Calu3 (cell line): ENCODE data around the gene INHBE. TPM values are rescaled to one million over a fixed set of nuclear protein-coding genes. Genes with fewer than 3 reads are reported as not detected.

Experiments
- BruUV-seq: library from RNA; stranded (reverse); fragments of 400-500 nt; replicated peaks from 2 replicates; lab custom pipeline; 2021; lab: Mats Ljungman, UMichigan
- CTCF ChIA-PET: fragments of 300-600 bp; sonication (Branson Sonifier 250); formaldehyde crosslinking; loops from one replicate; lab custom pipeline; 2022; ENCODE audit warnings: antibody characterized with exemption; lab: Charles Lee
- DNase-seq: peaks from one replicate; pipeline ENCODE4 v3.0.0; 2022
- H3K27ac Mint-ChIP-seq: one replicate; pipeline ENCODE4 v1.8.0; 2022; ENCODE audit warnings: mixed read lengths; ENCODE audit not compliant: unreplicated experiment
- H3K27me3 Mint-ChIP-seq: one replicate; pipeline ENCODE4 v1.8.0; 2022; ENCODE audit warnings: mixed read lengths; ENCODE audit not compliant: unreplicated experiment
- H3K36me3 Mint-ChIP-seq: one replicate; pipeline ENCODE4 v1.8.0; 2022; ENCODE audit warnings: mild to moderate bottlenecking, moderate library complexity, mixed read lengths; ENCODE audit not compliant: insufficient read depth, unreplicated experiment
- H3K4me1 Mint-ChIP-seq: one replicate; pipeline ENCODE4 v1.8.0; 2022; ENCODE audit warnings: mild to moderate bottlenecking, low read depth, mixed read lengths; ENCODE audit not compliant: unreplicated experiment
- H3K4me3 Mint-ChIP-seq: one replicate; pipeline ENCODE4 v1.8.0; 2022; ENCODE audit warnings: mild to moderate bottlenecking, low read depth, moderate library complexity, mixed read lengths; ENCODE audit not compliant: unreplicated experiment
- H3K9me3 Mint-ChIP-seq: one replicate; pipeline ENCODE4 v1.8.0; 2022; ENCODE audit warnings: low read depth, mixed read lengths; ENCODE audit not compliant: unreplicated experiment
- intact Hi-C: fragments of 100-400 bp; cut with micrococcal nuclease; formaldehyde crosslinking; loops from one replicate; pipeline ENCODE4 v1.10.0; 2022; ENCODE audit not compliant: unreplicated experiment
- total RNA-seq: library from RNA; stranded (reverse); gene quantifications from 2 replicates; pipeline ENCODE4 v1.2.3, GENCODE V29; 2022
- TF ChIP-seq, protein P1 (sequence below): fragments of 200-600 bp; IDR thresholded peaks from one replicate; pipeline ENCODE4 v1.8.0; 2022; ENCODE audit warnings: antibody characterized with exemption; ENCODE audit not compliant: unreplicated experiment

INHBE gene
- total RNA-seq, 1 experiment from 2014 or later = 0.38 TPM

DNA sequence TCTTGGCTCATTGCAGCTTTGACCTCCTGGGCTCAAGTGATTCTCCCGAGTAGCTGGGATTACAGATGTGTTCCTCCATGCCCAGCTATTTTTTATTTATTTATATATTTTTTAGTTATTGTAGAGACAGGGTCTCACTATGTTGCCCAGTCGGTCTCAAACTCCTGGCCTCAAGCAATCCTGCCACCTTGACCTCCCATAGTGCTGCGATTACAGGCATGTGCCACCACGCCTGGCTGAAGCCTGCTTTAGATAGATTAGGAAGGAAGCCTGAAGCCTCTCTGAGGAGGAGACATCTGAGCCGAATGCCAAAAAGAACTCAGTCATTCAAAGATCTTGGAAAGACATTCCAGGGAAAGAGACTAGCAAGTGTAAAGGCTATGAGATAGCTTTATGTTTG is 10.4 kb upstream of the INHBE start:
- H3K27ac Mint-ChIP-seq = no peak overlapping the region
- H3K27me3 Mint-ChIP-seq = no peaks in the 10 kb centered on the region
- peaks cover 4% of the 10 kb centered on the region for H3K9me3 Mint-ChIP-seq
- BruUV-seq = no TSS peak
- TF ChIP-seq, protein P1, sequence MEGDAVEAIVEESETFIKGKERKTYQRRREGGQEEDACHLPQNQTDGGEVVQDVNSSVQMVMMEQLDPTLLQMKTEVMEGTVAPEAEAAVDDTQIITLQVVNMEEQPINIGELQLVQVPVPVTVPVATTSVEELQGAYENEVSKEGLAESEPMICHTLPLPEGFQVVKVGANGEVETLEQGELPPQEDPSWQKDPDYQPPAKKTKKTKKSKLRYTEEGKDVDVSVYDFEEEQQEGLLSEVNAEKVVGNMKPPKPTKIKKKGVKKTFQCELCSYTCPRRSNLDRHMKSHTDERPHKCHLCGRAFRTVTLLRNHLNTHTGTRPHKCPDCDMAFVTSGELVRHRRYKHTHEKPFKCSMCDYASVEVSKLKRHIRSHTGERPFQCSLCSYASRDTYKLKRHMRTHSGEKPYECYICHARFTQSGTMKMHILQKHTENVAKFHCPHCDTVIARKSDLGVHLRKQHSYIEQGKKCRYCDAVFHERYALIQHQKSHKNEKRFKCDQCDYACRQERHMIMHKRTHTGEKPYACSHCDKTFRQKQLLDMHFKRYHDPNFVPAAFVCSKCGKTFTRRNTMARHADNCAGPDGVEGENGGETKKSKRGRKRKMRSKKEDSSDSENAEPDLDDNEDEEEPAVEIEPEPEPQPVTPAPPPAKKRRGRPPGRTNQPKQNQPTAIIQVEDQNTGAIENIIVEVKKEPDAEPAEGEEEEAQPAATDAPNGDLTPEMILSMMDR = no peak
- intact Hi-C loops = no loop called here
- CTCF ChIA-PET = no interaction called here
- DNase-seq = no peak
- no peaks in the 10 kb centered on the region for H3K36me3 Mint-ChIP-seq
- no peak overlapping the region for H3K4me3 Mint-ChIP-seq
- no peaks in the 10 kb centered on the region for H3K4me1 Mint-ChIP-seq

DNA sequence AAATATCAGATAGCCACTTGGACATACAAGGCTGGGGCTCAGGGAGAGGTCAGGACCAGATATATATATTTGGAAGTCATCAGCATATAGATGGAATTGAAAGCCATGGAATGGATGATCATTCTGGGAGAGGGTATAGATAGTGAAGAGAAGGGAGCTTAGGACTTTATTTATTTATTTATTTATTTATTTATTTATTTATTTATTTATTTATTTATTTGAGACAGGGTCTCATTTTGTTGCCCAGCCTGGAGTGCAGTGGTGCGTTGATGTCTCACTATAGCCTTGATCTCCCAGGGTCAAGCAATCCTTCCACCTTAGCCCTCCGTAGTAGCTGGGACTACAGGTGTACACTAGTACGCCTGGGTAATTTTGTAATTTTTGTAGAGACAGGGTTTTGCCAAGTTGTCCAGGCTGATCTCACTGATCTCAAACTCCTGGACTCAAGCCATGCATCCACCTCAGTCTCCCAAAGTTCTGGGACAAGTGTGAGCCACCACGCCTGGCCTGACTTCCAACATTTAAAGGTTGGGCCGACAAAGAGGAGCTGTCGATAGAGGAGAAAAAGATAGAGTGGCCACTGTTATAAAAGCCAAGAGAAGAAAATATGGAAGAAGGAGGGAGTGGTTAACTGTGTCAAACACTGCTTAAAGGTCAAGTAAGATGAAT is 8.7 kb upstream of the INHBE start:
- H3K4me3 Mint-ChIP-seq = no peak overlapping the region
- BruUV-seq = no TSS peak
- intact Hi-C loops = no loop called here
- H3K27ac Mint-ChIP-seq = no peak overlapping the region
- no peaks in the 10 kb centered on the region for H3K36me3 Mint-ChIP-seq
- H3K9me3 Mint-ChIP-seq = peaks cover 2% of the 10 kb centered on the region
- peaks cover 16% of the 10 kb centered on the region for H3K27me3 Mint-ChIP-seq
- TF ChIP-seq, protein P1 = no peak
- no peak for DNase-seq
- no peaks in the 10 kb centered on the region for H3K4me1 Mint-ChIP-seq
- CTCF ChIA-PET = interaction anchor here (0.6 to 0.8 kb wide), 2 partner anchors 18 to 146 kb away, joined by 3 to 5 read pairs; no protein-coding TSS in a partner anchor

DNA sequence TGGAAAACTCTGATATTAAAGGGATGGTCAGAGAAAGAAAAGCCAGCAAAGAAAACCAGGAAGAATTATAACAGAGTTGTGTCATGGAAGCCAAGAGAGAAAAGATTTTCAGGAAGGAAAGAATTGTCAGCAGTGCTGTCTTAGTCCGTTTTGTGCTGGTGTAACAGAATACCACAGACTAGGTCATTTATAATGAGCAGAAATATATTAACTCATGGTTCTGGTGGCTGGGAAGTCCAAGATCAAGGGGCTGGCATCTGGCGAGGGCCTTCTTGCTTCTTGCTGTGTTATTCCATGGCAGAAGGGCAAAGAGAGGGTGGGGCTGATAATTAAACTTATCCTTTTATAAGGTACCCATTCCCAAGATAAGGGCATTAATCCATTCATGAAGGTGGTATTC is 6.4 kb upstream of the INHBE start:
- peaks cover 27% of the 10 kb centered on the region for H3K27me3 Mint-ChIP-seq
- no peak overlapping the region for H3K27ac Mint-ChIP-seq
- intact Hi-C loops = no loop called here
- no peak for DNase-seq
- no peaks in the 10 kb centered on the region for H3K36me3 Mint-ChIP-seq
- no peaks in the 10 kb centered on the region for H3K4me1 Mint-ChIP-seq
- H3K4me3 Mint-ChIP-seq = no peak overlapping the region
- TF ChIP-seq, protein P1 = no peak
- CTCF ChIA-PET = no interaction called here
- H3K9me3 Mint-ChIP-seq = no peaks in the 10 kb centered on the region
- no TSS peak for BruUV-seq

DNA sequence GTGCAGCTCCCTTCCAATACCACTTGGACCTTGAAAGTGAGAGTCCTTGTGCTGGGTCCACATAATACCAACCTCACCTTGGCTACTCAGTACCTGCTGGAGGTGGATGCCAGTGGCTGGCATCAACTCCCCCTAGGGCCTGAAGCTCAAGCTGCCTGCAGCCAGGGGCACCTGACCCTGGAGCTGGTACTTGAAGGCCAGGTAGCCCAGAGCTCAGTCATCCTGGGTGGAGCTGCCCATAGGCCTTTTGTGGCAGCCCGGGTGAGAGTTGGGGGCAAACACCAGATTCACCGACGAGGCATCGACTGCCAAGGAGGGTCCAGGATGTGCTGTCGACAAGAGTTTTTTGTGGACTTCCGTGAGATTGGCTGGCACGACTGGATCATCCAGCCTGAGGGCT is 5.7 kb upstream of the INHBE start:
- CTCF ChIA-PET = no interaction called here
- no peaks in the 10 kb centered on the region for H3K36me3 Mint-ChIP-seq
- H3K27ac Mint-ChIP-seq = no peak overlapping the region
- DNase-seq = no peak
- H3K4me1 Mint-ChIP-seq = no peaks in the 10 kb centered on the region
- H3K27me3 Mint-ChIP-seq = peaks cover 27% of the 10 kb centered on the region
- no peaks in the 10 kb centered on the region for H3K9me3 Mint-ChIP-seq
- H3K4me3 Mint-ChIP-seq = no peak overlapping the region
- intact Hi-C loops = no loop called here
- BruUV-seq = no TSS peak
- TF ChIP-seq, protein P1 = no peak
